Vagina (tissue), 2 donors: ENCODE data around the gene CLEC2B.

ENCODE experiments used
- CTCF ChIP-seq, 3 experiments: fragments of 450-650 bp in 2 of 3; fragments of 200-600 bp in 1 of 3; sonication (generic) in 1 of 3; IDR thresholded peaks; one replicate each; pipeline ENCODE4 v1.5.1; 2017 to 2019; ENCODE audit warnings: antibody characterized with exemption in 3 of 3, mild to moderate bottlenecking in 2 of 3, moderate library complexity in 2 of 3
- POLR2A ChIP-seq, 2 donors: fragments of 450-650 bp; IDR thresholded peaks; one replicate each; pipeline ENCODE4 v1.6.1; 2017; ENCODE audit warnings: antibody characterized with exemption in 2 of 2, mild to moderate bottlenecking in 2 of 2, moderate library complexity in 2 of 2
- POLR2AphosphoS5 ChIP-seq, 2 donors: sonication (generic); formaldehyde crosslinking; IDR thresholded peaks; one replicate each; pipeline ENCODE4 v1.9.0; 2017; ENCODE audit warnings: antibody characterized with exemption in 2 of 2, mild to moderate bottlenecking in 2 of 2, low read depth in 1 of 2; ENCODE audit not compliant: insufficient read depth in 1 of 2

GRCh38 chr12:9872162-9872561 is 3.0 kb upstream of the CLEC2B start:
- TF ChIP-seq POLR2AphosphoS5 (IDR thresholded peaks at IDR 0.05; ENCODE audit: insufficient read depth in 1 of 2, low read depth in 1 of 2) (no peak), POLR2A (IDR thresholded peaks at IDR 0.05) (no peak), CTCF (IDR thresholded peaks at IDR 0.05) (no peak)
